SK-N-SH (cell line): ENCODE measurements around the gene CTXND1. TPM values are rescaled to one million over a fixed set of nuclear protein-coding genes. Genes with fewer than 3 reads are reported as not detected.

ENCODE experiments used
- CTCF ChIA-PET: fragments of 300-600, 350-600 bp; formaldehyde crosslinking; extraction: SDS; loops from one replicate; lab custom pipeline; 2021; lab: Yijun Ruan, JAX
- POLR2A ChIA-PET: fragments of 350-600 bp; sonication (Branson Sonifier 250); formaldehyde crosslinking; extraction: SDS; loops from one replicate; lab custom pipeline; 2020; ENCODE audit warnings: antibody characterized with exemption, inconsistent platforms; lab: Yijun Ruan, JAX
- DNase-seq: peaks from one replicate; pipeline ENCODE4 v3.0.0; 2012
- H2AFZ ChIP-seq: fragments of 200-600 bp; sonication (generic); 2 replicates; pipeline ENCODE4 v1.8.1; 2016; ENCODE audit warnings: antibody characterized with exemption, mild to moderate bottlenecking, low read depth
- H3F3A ChIP-seq: fragments of 200-600 bp; sonication (generic); replicated peaks from 2 replicates; pipeline ENCODE3; 2016; ENCODE audit warnings: antibody characterized with exemption, mild to moderate bottlenecking; ENCODE audit not compliant: insufficient read depth
- H3K27ac ChIP-seq, 2 experiments: fragments of 200-500 bp in 1 of 2; fragments of 200-600 bp in 1 of 2; sonication (Bioruptor generic) in 1 of 2; sonication (generic), shearing (Covaris generic) in 1 of 2; 2 replicates each; pipeline versions ENCODE4 v1.5.1 to v1.6.1; 2014 to 2016; ENCODE audit warnings: low read depth in 2 of 2, inconsistent platforms in 1 of 2, low read length in 1 of 2, mild to moderate bottlenecking in 1 of 2, mixed read lengths in 1 of 2
- H3K27me3 ChIP-seq: fragments of 200-600 bp; sonication (generic), shearing (Covaris generic); 2 replicates; pipeline ENCODE4 v1.6.1; 2016; ENCODE audit warnings: mixed run types; ENCODE audit not compliant: insufficient read depth
- H3K36me3 ChIP-seq, 2 experiments: fragments of 200-500 bp in 1 of 2; fragments of 200-600 bp in 1 of 2; sonication (Bioruptor generic) in 1 of 2; sonication (generic) in 1 of 2; replicated peaks in 1 of 2; 2 replicates each; pipeline versions ENCODE3 to v1.5.1; 2014 to 2016; ENCODE audit warnings: low read length in 1 of 2, mild to moderate bottlenecking in 1 of 2; ENCODE audit not compliant: insufficient read depth in 2 of 2, control insufficient read depth in 1 of 2
- H3K4me1 ChIP-seq, 2 experiments: fragments of 200-500 bp in 1 of 2; fragments of 200-600 bp in 1 of 2; sonication (Bioruptor generic) in 1 of 2; sonication (generic), shearing (Covaris generic) in 1 of 2; 2 replicates each; pipeline versions ENCODE4 v1.5.1 to v1.6.1; 2014 to 2016; ENCODE audit warnings: low read depth in 1 of 2, low read length in 1 of 2, mixed run types in 1 of 2; ENCODE audit not compliant: insufficient read depth in 2 of 2, control insufficient read depth in 1 of 2
- H3K4me2 ChIP-seq: fragments of 200-600 bp; sonication (generic), shearing (Covaris generic); 2 replicates; pipeline ENCODE4 v1.6.1; 2017; ENCODE audit warnings: mixed run types
- H3K4me3 ChIP-seq, 2 experiments: fragments of 200-500 bp in 1 of 2; fragments of 200-600 bp in 1 of 2; sonication (Bioruptor generic) in 1 of 2; sonication (generic), shearing (Covaris generic) in 1 of 2; 2 replicates each; pipeline versions ENCODE4 v1.5.1 to v1.8.1; 2014 to 2016; ENCODE audit warnings: low read depth in 2 of 2, inconsistent platforms in 1 of 2, low read length in 1 of 2, mild to moderate bottlenecking in 1 of 2, mixed read lengths in 1 of 2, moderate library complexity in 1 of 2
- H3K79me2 ChIP-seq: fragments of 200-600 bp; sonication (generic); 2 replicates; pipeline ENCODE4 v1.8.1; 2017; ENCODE audit warnings: mild to moderate bottlenecking; ENCODE audit not compliant: insufficient read depth
- H3K9ac ChIP-seq: fragments of 200-600 bp; sonication (generic); 2 replicates; pipeline ENCODE4 v1.6.1; 2017; ENCODE audit warnings: mixed run types
- H3K9me2 ChIP-seq: fragments of 200-600 bp; sonication (generic); 2 replicates; pipeline ENCODE4 v1.6.1; 2017; ENCODE audit warnings: mixed run types
- H3K9me3 ChIP-seq: fragments of 200-600 bp; sonication (generic); 2 replicates; pipeline ENCODE4 v1.6.1; 2017; ENCODE audit warnings: mixed run types, mild to moderate bottlenecking, moderate library complexity
- H4K20me1 ChIP-seq: fragments of 200-600 bp; sonication (generic); 2 replicates; pipeline ENCODE4 v1.6.1; 2017; ENCODE audit warnings: mild to moderate bottlenecking, mixed run types; ENCODE audit not compliant: insufficient read depth
- CHD2 ChIP-seq: fragments of 150-350 bp; IDR thresholded peaks from 2 replicates; pipeline ENCODE4 v1.6.1; 2018; ENCODE audit warnings: low read length; ENCODE audit not compliant: partially characterized antibody
- ELF1 ChIP-seq: IDR thresholded peaks from 2 replicates; pipeline ENCODE4 v1.4.0; 2012
- FOSL2 ChIP-seq: IDR thresholded peaks from 2 replicates; pipeline ENCODE4 v1.4.0; 2012; ENCODE audit warnings: low read depth, mild to moderate bottlenecking, moderate library complexity, borderline replicate concordance
- FOXM1 ChIP-seq: IDR thresholded peaks from 2 replicates; pipeline ENCODE4 v1.4.0; 2012; ENCODE audit warnings: low read depth, mild to moderate bottlenecking
- GABPA ChIP-seq: IDR thresholded peaks from 2 replicates; pipeline ENCODE4 v1.4.0; 2012; ENCODE audit warnings: low read depth, mild to moderate bottlenecking
- MAX ChIP-seq: IDR thresholded peaks from 2 replicates; pipeline ENCODE4 v1.4.0; 2012; ENCODE audit warnings: low read depth
- MEF2A ChIP-seq: IDR thresholded peaks from 2 replicates; pipeline ENCODE4 v1.4.0; 2012; ENCODE audit warnings: low read depth, borderline replicate concordance
- PBX3 ChIP-seq: IDR thresholded peaks from 2 replicates; pipeline ENCODE4; 2012
- RFX5 ChIP-seq: IDR thresholded peaks from 2 replicates; pipeline ENCODE4 v1.6.1; 2012; ENCODE audit warnings: mild to moderate bottlenecking, improper control_type of control experiment, low read length
- SMC3 ChIP-seq: IDR thresholded peaks from 2 replicates; pipeline ENCODE4 v1.6.1; 2012; ENCODE audit warnings: low read depth, low read length, improper control_type of control experiment
- WGBS: methylation state at CpG from one replicate; pipeline ENCODE4 v1.1.6; 2017; ENCODE audit warnings: low lambda C conversion rate; 5-methylcytosine and 5-hydroxymethylcytosine counted together
- polyA plus RNA-seq, 3 experiments: library from polyadenylated mRNA; depleted of rRNA; stranded (reverse); fragments of >200 nt; gene quantifications; 2 replicates each; pipeline ENCODE4 v1.2.3, GENCODE V29; 2012
- TF ChIP-seq, protein P1 (sequence below): IDR thresholded peaks from 2 replicates; pipeline ENCODE4 v1.4.0; 2012; ENCODE audit warnings: low read depth, borderline replicate concordance

Gene CTXND1
- polyA plus RNA-seq, 1 of the 3 experiments (the other 2 are of a cell fraction) = not detected

- no peak overlapping the region for H2AFZ ChIP-seq
- no peaks in the 10 kb centered on the region for H3K36me3 ChIP-seq
- no peak overlapping the region for H3K4me3 ChIP-seq
- H3K9me2 ChIP-seq = no peaks in the 10 kb centered on the region
- H3K9ac ChIP-seq = no peak overlapping the region
- no peak for TF ChIP-seq FOSL2
- no peak for TF ChIP-seq RFX5
- TF ChIP-seq PBX3 = no peak
- no peak for TF ChIP-seq SMC3
- TF ChIP-seq, protein P1, sequence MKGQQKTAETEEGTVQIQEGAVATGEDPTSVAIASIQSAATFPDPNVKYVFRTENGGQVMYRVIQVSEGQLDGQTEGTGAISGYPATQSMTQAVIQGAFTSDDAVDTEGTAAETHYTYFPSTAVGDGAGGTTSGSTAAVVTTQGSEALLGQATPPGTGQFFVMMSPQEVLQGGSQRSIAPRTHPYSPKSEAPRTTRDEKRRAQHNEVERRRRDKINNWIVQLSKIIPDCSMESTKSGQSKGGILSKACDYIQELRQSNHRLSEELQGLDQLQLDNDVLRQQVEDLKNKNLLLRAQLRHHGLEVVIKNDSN = no peak
- TF ChIP-seq GABPA = no peak
- TF ChIP-seq MAX = no peak
- TF ChIP-seq CHD2 = no peak
- no peak for TF ChIP-seq MEF2A
- no peak for TF ChIP-seq ELF1
- TF ChIP-seq FOXM1 = no peak
- CTCF ChIA-PET = no interaction called here
- no peak overlapping the region for H3K27ac ChIP-seq
- no peaks in the 10 kb centered on the region for H3K27me3 ChIP-seq
- H3K4me2 ChIP-seq = no peak overlapping the region
- H3K9me3 ChIP-seq = no peaks in the 10 kb centered on the region
- H4K20me1 ChIP-seq = no peaks in the 10 kb centered on the region
- peaks cover 0 to 14% of the 10 kb centered on the region in 2 experiments; a peak in 1 of 4 replicates for H3K4me1 ChIP-seq
- POLR2A ChIA-PET = no interaction called here
- DNase-seq = no peak
- peaks cover 11% of the 10 kb centered on the region for H3F3A ChIP-seq
- no peaks in the 10 kb centered on the region for H3K79me2 ChIP-seq
- 91% methylated on average over 5 of the region's 6 CpGs for WGBS
Measured at GRCh38 chr15:80151148-80151547, 100.9 kb downstream of the CTXND1 start.

Other genes starting within 250 kb of the CTXND1 start
- 90.1 and 114 TPM in 2 replicates for gene ZFAND6, start 192.5 kb downstream of the CTXND1 start, polyA plus RNA-seq (2012; rRNA removed)
- gene FAH, start 99.2 kb downstream of the CTXND1 start, polyA plus RNA-seq (2012; rRNA removed) = 34.9 and 36.9 TPM in 2 replicates
- 14.1 and 17.0 TPM in 2 replicates for gene ARNT2, start 152.2 kb upstream of the CTXND1 start, polyA plus RNA-seq (2012; rRNA removed)